Neural crest cell (in vitro differentiated cells): ENCODE measurements around the gene SNX8. TPM values are rescaled to one million over a fixed set of nuclear protein-coding genes. Genes with fewer than 3 reads are reported as not detected.
A peak's percentile ranks its signal among the peaks of the same experiment; 100 is the strongest.

ENCODE experiments used
- DNase-seq: peaks from one replicate; pipeline ENCODE4 v3.0.0; 2021; ENCODE audit warnings: low read depth, mixed read lengths, low spot score
- H3K27ac Mint-ChIP-seq: one replicate; pipeline ENCODE4 v1.8.0; 2021; ENCODE audit warnings: mild to moderate bottlenecking, mixed read lengths; ENCODE audit not compliant: unreplicated experiment
- H3K27me3 Mint-ChIP-seq: 2 replicates; pipeline ENCODE4 v1.8.0; 2021; ENCODE audit warnings: low read depth, mild to moderate bottlenecking, mixed read lengths
- H3K36me3 Mint-ChIP-seq: 2 replicates; pipeline ENCODE4 v1.8.0; 2021; ENCODE audit warnings: low read depth, mild to moderate bottlenecking, mixed read lengths
- H3K4me1 Mint-ChIP-seq: 2 replicates; pipeline ENCODE4 v1.8.0; 2021; ENCODE audit warnings: mixed read lengths
- H3K4me3 Mint-ChIP-seq: one replicate; pipeline ENCODE4 v1.8.0; 2021; ENCODE audit warnings: mild to moderate bottlenecking, mixed read lengths
- H3K9me3 Mint-ChIP-seq: 2 replicates; pipeline ENCODE4 v1.8.0; 2021; ENCODE audit warnings: mixed read lengths
- CTCF ChIP-seq: fragments of 200-600 bp; sonication (generic); conservative IDR thresholded peaks from 2 replicates; pipeline ENCODE4 v1.5.0; 2021; ENCODE audit warnings: antibody characterized with exemption, mild to moderate bottlenecking
- total RNA-seq: library from RNA; stranded (reverse); gene quantifications from 2 replicates; pipeline ENCODE4 v1.2.1, GENCODE V29; 2021

SNX8 gene
- total RNA-seq, 1 donor from 2014 or later, result 31.8 TPM

- Mint-ChIP-seq H3K27me3 (no peaks in the 10 kb centered on the region), H3K4me3 (peak overlapping the region; percentile 50), H3K4me1 (no peaks in the 10 kb centered on the region), H3K36me3 (peaks cover 8% of the 10 kb centered on the region), H3K9me3 (no peaks in the 10 kb centered on the region), H3K27ac (no peak overlapping the region)
- no peak for TF ChIP-seq CTCF
- DNase-seq, result no peak
These were observed 89.7 kb downstream of the SNX8 start for GRCh38 chr7:2224491-2224928.

- no peaks in the 10 kb centered on the region for H3K27me3 Mint-ChIP-seq
- H3K27ac Mint-ChIP-seq, result no peak overlapping the region
- H3K4me3 Mint-ChIP-seq, result no peak overlapping the region
- no peaks in the 10 kb centered on the region for H3K4me1 Mint-ChIP-seq
- no peaks in the 10 kb centered on the region for H3K9me3 Mint-ChIP-seq
- TF ChIP-seq CTCF, result no peak
- DNase-seq, result no peak
- H3K36me3 Mint-ChIP-seq, result peaks cover 8% of the 10 kb centered on the region
These were observed 90.9 kb downstream of the SNX8 start for GRCh38 chr7:2223321-2223720.

- Mint-ChIP-seq H3K27me3 (no peaks in the 10 kb centered on the region), H3K4me3 (no peak overlapping the region), H3K36me3 (peaks cover 8% of the 10 kb centered on the region), H3K4me1 (no peaks in the 10 kb centered on the region), H3K27ac (no peak overlapping the region), H3K9me3 (no peaks in the 10 kb centered on the region)
- no peak for TF ChIP-seq CTCF
- DNase-seq, result no peak
These were observed 91.7 kb downstream of the SNX8 start for GRCh38 chr7:2222516-2222915.

- H3K36me3 Mint-ChIP-seq, result peaks cover 9% of the 10 kb centered on the region
- H3K27ac Mint-ChIP-seq, result peak overlapping the region; percentile 43
- no peak overlapping the region for H3K4me3 Mint-ChIP-seq
- no peaks in the 10 kb centered on the region for H3K4me1 Mint-ChIP-seq
- H3K9me3 Mint-ChIP-seq, result no peaks in the 10 kb centered on the region
- no peak for TF ChIP-seq CTCF
- DNase-seq, result no peak
- H3K27me3 Mint-ChIP-seq, result no peaks in the 10 kb centered on the region
These were observed 93.3 kb downstream of the SNX8 start for GRCh38 chr7:2220954-2221353.

- Mint-ChIP-seq H3K4me1 (no peaks in the 10 kb centered on the region), H3K27me3 (no peaks in the 10 kb centered on the region), H3K9me3 (no peaks in the 10 kb centered on the region), H3K27ac (peak overlapping the region; percentile 43), H3K36me3 (peaks cover 11% of the 10 kb centered on the region), H3K4me3 (no peak overlapping the region)
- TF ChIP-seq CTCF, result no peak
- no peak for DNase-seq
These were observed 93.7 kb downstream of the SNX8 start for GRCh38 chr7:2220506-2220905.

- DNase-seq, result no peak
- no peaks in the 10 kb centered on the region for H3K27me3 Mint-ChIP-seq
- no peaks in the 10 kb centered on the region for H3K9me3 Mint-ChIP-seq
- TF ChIP-seq CTCF, result no peak
- H3K4me1 Mint-ChIP-seq, result no peaks in the 10 kb centered on the region
- peaks cover 11% of the 10 kb centered on the region for H3K36me3 Mint-ChIP-seq
- peak overlapping the region; percentile 43 for H3K27ac Mint-ChIP-seq
- no peak overlapping the region for H3K4me3 Mint-ChIP-seq
These were observed 94.2 kb downstream of the SNX8 start for GRCh38 chr7:2220030-2220429.
